Natural killer cell (primary cell): ENCODE measurements around the gene RBCK1. TPM values are rescaled to one million over a fixed set of nuclear protein-coding genes. Genes with fewer than 3 reads are reported as not detected.
A peak's percentile ranks its signal among the peaks of the same experiment; 100 is the strongest.

Source experiments
- ATAC-seq, 3 donors: fragments of 150-1000 bp in 2 of 3; fragments of 200-7000 bp in 1 of 3; cut with Tn5 transposase; 1 replicate in 1 of 3; 2 replicates in 2 of 3; pipeline ENCODE4 v1.10.0; 2021; ENCODE audit warnings: mild to moderate bottlenecking in 2 of 3, moderate library complexity in 2 of 3
- DNase-seq, 2 donors: peaks; one replicate each; pipeline versions ENCODE4 v3.0.0 to v3.0.0-alpha.2; 2013 to 2021; ENCODE audit warnings: mixed read lengths in 1 of 2
- H3K27ac ChIP-seq: one replicate; pipeline ENCODE4 v1.5.1; 2013; ENCODE audit warnings: mild to moderate bottlenecking, low read length
- H3K27me3 ChIP-seq: one replicate; pipeline ENCODE4 v1.6.1; 2013; ENCODE audit warnings: low read length; ENCODE audit not compliant: control insufficient read depth, insufficient read depth
- H3K36me3 ChIP-seq: one replicate; pipeline ENCODE4 v1.6.1; 2013; ENCODE audit warnings: low read length; ENCODE audit not compliant: control insufficient read depth, insufficient read depth
- H3K4me1 ChIP-seq: one replicate; pipeline ENCODE4 v1.6.1; 2013; ENCODE audit warnings: low read length; ENCODE audit not compliant: control insufficient read depth, insufficient read depth
- H3K4me3 ChIP-seq: one replicate; pipeline ENCODE4 v1.5.1; 2013; ENCODE audit warnings: low read length
- H3K9me3 ChIP-seq: one replicate; pipeline ENCODE4 v1.6.1; 2013; ENCODE audit warnings: low read length; ENCODE audit not compliant: control insufficient read depth, insufficient read depth
- H3K27ac Mint-ChIP-seq, 2 donors: one replicate each; pipeline ENCODE4 v1.8.0; 2022; ENCODE audit warnings: mild to moderate bottlenecking in 2 of 2, mixed read lengths in 2 of 2, moderate library complexity in 1 of 2
- H3K27me3 Mint-ChIP-seq, 2 donors: one replicate each; pipeline ENCODE4 v1.8.0; 2022; ENCODE audit warnings: low read depth in 2 of 2, mixed read lengths in 2 of 2
- H3K36me3 Mint-ChIP-seq: one replicate; pipeline ENCODE4 v1.8.0; 2022; ENCODE audit warnings: mixed read lengths
- H3K4me1 Mint-ChIP-seq, 2 donors: one replicate each; pipeline ENCODE4 v1.8.0; 2022; ENCODE audit warnings: mixed read lengths in 2 of 2
- H3K4me3 Mint-ChIP-seq: one replicate; pipeline ENCODE4 v1.8.0; 2022; ENCODE audit warnings: mild to moderate bottlenecking, moderate library complexity, mixed read lengths
- H3K9me3 Mint-ChIP-seq, 2 donors: one replicate each; pipeline ENCODE4 v1.8.0; 2022; ENCODE audit warnings: mixed read lengths in 2 of 2
- CTCF ChIP-seq: fragments of 200-600 bp; IDR thresholded peaks from one replicate; pipeline ENCODE4 v1.8.0; 2022; ENCODE audit warnings: antibody characterized with exemption
- WGBS: methylation state at CpG from one replicate; pipeline ENCODE4 v1.1.7; 2013; ENCODE audit warnings: missing lambda C conversion rate; ENCODE audit not compliant: insufficient coverage; 5-methylcytosine and 5-hydroxymethylcytosine counted together
- intact Hi-C: fragments of 100-400 bp; cut with micrococcal nuclease; formaldehyde crosslinking; loops from one replicate; pipeline ENCODE4 v1.14.2; 2022
- total RNA-seq, 4 donors: library from RNA; stranded (reverse); fragments of 120-200 nt in 1 of 4; gene quantifications; one replicate each; pipeline versions ENCODE4 v1.2.3 to v1.2.4, GENCODE V29; 2013 to 2022

Gene RBCK1
- total RNA-seq, 3 donors from 2014 or later (not counting 1 experiment from before 2014, with no cell fraction given) = 102 to 131 (median 104) TPM

- peak overlapping the region; percentile 56 for H3K27ac ChIP-seq
- no peak for DNase-seq
- peaks cover 59% of the 10 kb centered on the region for H3K36me3 ChIP-seq
- ATAC-seq = peak in 1 of 3 donors; percentile 6
- Mint-ChIP-seq H3K4me1 (peaks cover 26 to 50% of the 10 kb centered on the region in 2 donors), H3K27ac (peak overlapping the region; percentile 94 to 97), H3K27me3 (no peaks in the 10 kb centered on the region), H3K36me3 (no peaks in the 10 kb centered on the region), H3K4me3 (peak overlapping the region; percentile 80), H3K9me3 (no peaks in the 10 kb centered on the region)
- H3K4me3 ChIP-seq = no peak overlapping the region
- TF ChIP-seq CTCF = no peak
- WGBS = 96% methylated on average over 11 of the region's 11 CpGs
- no peaks in the 10 kb centered on the region for H3K27me3 ChIP-seq
- intact Hi-C loops = no loop called here
- no peaks in the 10 kb centered on the region for H3K9me3 ChIP-seq
- peaks cover 58% of the 10 kb centered on the region for H3K4me1 ChIP-seq
Measured at GRCh38 chr20:432677-433299, 24.7 kb downstream of the RBCK1 start.

- peaks cover 32 to 56% of the 10 kb centered on the region in 2 donors for H3K4me1 Mint-ChIP-seq
- intact Hi-C loops = no loop called here
- Histone ChIP-seq H3K27me3 (no peaks in the 10 kb centered on the region), H3K27ac (peak overlapping the region; percentile 56), H3K36me3 (peaks cover 53% of the 10 kb centered on the region), H3K4me1 (peaks cover 65% of the 10 kb centered on the region), H3K9me3 (no peaks in the 10 kb centered on the region), H3K4me3 (no peak overlapping the region)
- DNase-seq = peak; percentile 38 to 78
- peak overlapping the region; percentile 80 for H3K4me3 Mint-ChIP-seq
- 24% methylated on average over 12 of the region's 12 CpGs for WGBS
- TF ChIP-seq CTCF = no peak
- peak; percentile 81 to 87 (median 85) for ATAC-seq
- H3K27me3 Mint-ChIP-seq = no peaks in the 10 kb centered on the region
- no peaks in the 10 kb centered on the region for H3K9me3 Mint-ChIP-seq
- no peaks in the 10 kb centered on the region for H3K36me3 Mint-ChIP-seq
- peak overlapping the region; percentile 94 to 97 for H3K27ac Mint-ChIP-seq
Measured at GRCh38 chr20:433300-433975, 25.3 kb downstream of the RBCK1 start.

- WGBS = 94% methylated on average over 10 of the region's 11 CpGs
- peak overlapping the region; percentile 50 for H3K4me3 Mint-ChIP-seq
- no peak overlapping the region for H3K27ac ChIP-seq
- H3K9me3 ChIP-seq = no peaks in the 10 kb centered on the region
- H3K27ac Mint-ChIP-seq = peak overlapping the region; percentile 94 to 97
- H3K9me3 Mint-ChIP-seq = no peaks in the 10 kb centered on the region
- H3K27me3 Mint-ChIP-seq = no peaks in the 10 kb centered on the region
- H3K27me3 ChIP-seq = no peaks in the 10 kb centered on the region
- ATAC-seq (no peak), DNase-seq (no peak)
- intact Hi-C loops = no loop called here
- no peak overlapping the region for H3K4me3 ChIP-seq
- H3K36me3 Mint-ChIP-seq = no peaks in the 10 kb centered on the region
- no peak for TF ChIP-seq CTCF
- H3K4me1 ChIP-seq = peaks cover 72% of the 10 kb centered on the region
- H3K4me1 Mint-ChIP-seq = peaks cover 40 to 64% of the 10 kb centered on the region in 2 donors
- peaks cover 49% of the 10 kb centered on the region for H3K36me3 ChIP-seq
Measured at GRCh38 chr20:434221-434620, 26.1 kb downstream of the RBCK1 start.
